Measurements from ENCODE around the gene EMB.
A peak's percentile ranks its signal among the peaks of the same experiment; 100 is the strongest.
"Not testable (repeated sequence)": the region's sequence is repeated elsewhere in the genome, so short reads cannot be mapped to it uniquely, and the experiment has no call there.

The EMB gene

GRCh38 chr5:50440651-50441492 is at the start of gene EMB:
Gene EMB (minus strand): TSS chr5:50441288. CDS start chr5:50441151, 137 bp downstream.
- FAIRE-seq = no peak
- TF ChIP-seq CTCF (IDR thresholded peaks at IDR 0.05; ENCODE audit: insufficient read depth, missing control alignments) = peak; percentile 11
- DNase-seq (ENCODE audit: insufficient read length, low spot score) = no peak

- not testable (repeated sequence) for FAIRE-seq; DNase-seq (ENCODE audit: insufficient read length, low spot score)
Measured at GRCh38 chr5:50489491-50489890, 48.4 kb upstream of the EMB start.

- FAIRE-seq; DNase-seq (ENCODE audit: insufficient read length, low spot score): not testable (repeated sequence)
Measured at GRCh38 chr5:50478790-50479189, 37.7 kb upstream of the EMB start.

- DNase-seq (ENCODE audit: insufficient read length, low spot score) (no peak), FAIRE-seq (no peak)
- TF ChIP-seq CTCF (IDR thresholded peaks at IDR 0.05; ENCODE audit: insufficient read depth, missing control alignments) = no peak
Measured at GRCh38 chr5:50476549-50476948, 35.5 kb upstream of the EMB start.

GRCh38 chr5:50465015-50465414 is 23.9 kb upstream of the EMB start:
- FAIRE-seq = not testable (repeated sequence)

GRCh38 chr5:50463726-50464125 is 22.6 kb upstream of the EMB start:
- DNase-seq (ENCODE audit: insufficient read length, low spot score) = no peak
- FAIRE-seq = no peak
- no peak for TF ChIP-seq CTCF (IDR thresholded peaks at IDR 0.05; ENCODE audit: insufficient read depth, missing control alignments)

More at GRCh38 chr5:50465015-50465414, 23.9 kb upstream of the EMB start:
- not testable (repeated sequence) for DNase-seq (ENCODE audit: insufficient read length, low spot score)

GRCh38 chr5:50463047-50463446 is 22.0 kb upstream of the EMB start:
- DNase-seq (ENCODE audit: insufficient read length, low spot score) (no peak), FAIRE-seq (no peak)
- TF ChIP-seq CTCF (IDR thresholded peaks at IDR 0.05; ENCODE audit: insufficient read depth, missing control alignments) = no peak

GRCh38 chr5:50462579-50462978 is 21.5 kb upstream of the EMB start:
- not testable (repeated sequence) for DNase-seq (ENCODE audit: insufficient read length, low spot score); FAIRE-seq

- not testable (repeated sequence) for FAIRE-seq; DNase-seq (ENCODE audit: insufficient read length, low spot score)
Measured at GRCh38 chr5:50458372-50458771, 17.3 kb upstream of the EMB start.

GRCh38 chr5:50449241-50449640 is 8.2 kb upstream of the EMB start:
- not testable (repeated sequence) for FAIRE-seq

More at GRCh38 chr5:50449241-50449640, 8.2 kb upstream of the EMB start:
- DNase-seq (ENCODE audit: insufficient read length, low spot score) = not testable (repeated sequence)
